DMS153 (cell line): ENCODE data around the gene PRICKLE3.
"Not testable (repeated sequence)": the region's sequence is repeated elsewhere in the genome, so short reads cannot be mapped to it uniquely, and the experiment has no call there.

ENCODE experiments used
- DNase-seq: peaks from one replicate; lab custom pipeline; 2025; lab: John Stamatoyannopoulos, UW

The PRICKLE3 gene

DNA sequence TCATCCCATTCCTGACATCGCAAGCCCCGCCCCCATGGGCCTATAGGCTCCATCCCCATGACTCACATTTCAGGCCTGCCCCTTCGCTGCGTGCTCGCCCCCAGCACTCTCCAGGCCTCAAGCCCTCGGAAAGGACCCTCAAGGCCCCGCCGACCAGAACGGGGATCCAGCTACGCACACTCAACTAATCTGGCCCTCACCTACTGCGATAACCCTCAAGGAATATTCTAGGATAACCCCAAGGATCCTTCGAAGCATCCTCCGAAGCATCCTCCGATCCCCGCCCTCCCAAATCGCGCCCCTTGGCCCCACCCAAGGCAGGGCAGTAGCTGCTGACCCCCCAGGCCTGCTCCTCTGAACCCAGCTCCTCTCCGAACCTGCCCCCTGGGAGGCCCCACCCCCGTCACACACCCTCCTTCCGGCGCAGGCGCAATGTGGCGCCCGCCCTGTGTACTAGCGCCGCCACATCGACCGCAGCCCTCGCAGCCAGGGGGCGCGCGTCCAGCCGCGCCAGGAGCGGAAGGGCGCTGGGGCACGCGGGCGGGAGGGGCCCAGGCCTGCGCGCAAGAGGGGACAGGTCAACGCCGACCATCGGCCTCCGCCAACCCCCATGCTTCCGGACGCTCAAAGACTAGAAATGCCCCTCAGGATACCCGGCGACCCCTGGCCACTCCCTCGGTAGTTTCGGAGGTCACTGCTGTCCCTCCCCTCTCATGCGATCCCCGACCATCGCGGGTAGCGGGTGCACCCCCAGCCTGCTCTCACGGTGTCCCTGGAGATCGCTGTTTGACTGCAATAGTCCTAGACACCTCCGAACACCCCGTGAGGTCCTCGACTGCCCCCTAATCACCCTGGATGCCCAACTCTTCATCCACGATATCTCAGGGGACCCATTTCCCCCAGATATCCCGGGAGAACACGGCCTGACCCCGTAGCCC, 30.0 kb downstream of the PRICKLE3 start:
- DNase-seq: peak; percentile 55

DNA sequence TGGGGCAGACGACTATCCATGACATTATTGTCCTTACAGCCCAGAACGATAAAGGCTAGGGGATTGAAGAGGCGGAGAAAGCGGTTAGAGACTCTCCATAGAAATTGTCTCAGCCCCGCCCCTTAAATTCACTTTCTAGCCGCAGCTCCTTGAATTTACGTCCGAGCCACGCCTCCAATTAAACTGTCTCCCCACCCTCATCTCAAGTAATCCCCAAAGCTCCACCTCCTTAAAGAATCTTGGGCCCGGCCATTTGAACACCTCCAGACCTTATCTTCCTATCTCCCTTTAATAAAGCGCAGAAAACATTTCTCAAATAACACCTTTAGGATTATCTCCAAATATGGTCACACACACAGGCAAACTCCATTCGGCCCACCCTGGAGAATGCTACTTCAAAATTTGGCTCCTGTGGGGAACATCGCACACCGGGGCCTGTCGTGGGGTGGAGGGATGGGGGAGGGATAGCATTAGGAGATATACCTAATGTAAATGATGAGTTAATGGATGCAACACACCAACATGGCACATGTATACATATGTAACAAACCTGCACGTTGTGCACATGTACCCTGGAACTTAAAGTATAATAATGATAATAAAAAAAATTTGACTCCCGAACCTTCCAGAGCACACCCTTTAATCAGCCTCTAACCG, 30.8 kb downstream of the PRICKLE3 start:
- no peak for DNase-seq

DNA sequence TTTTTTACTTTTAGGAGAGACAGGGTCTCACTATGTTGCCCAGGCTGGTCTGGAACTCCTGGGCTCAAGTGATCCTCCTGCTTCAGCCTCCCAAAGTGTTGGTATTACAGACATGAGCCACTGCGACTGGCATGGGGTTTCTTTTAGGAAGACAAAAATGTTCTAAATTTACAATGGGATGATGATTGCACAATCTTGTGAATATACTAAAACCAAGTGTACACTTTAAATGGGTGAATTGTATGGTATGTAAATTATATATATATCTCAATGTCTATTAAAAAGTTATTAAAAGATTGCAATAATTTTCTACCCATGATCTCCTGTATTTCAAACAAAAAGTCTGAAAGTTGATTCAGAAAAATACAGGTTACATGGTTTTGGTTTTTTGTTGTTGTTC, 32.7 kb downstream of the PRICKLE3 start:
- DNase-seq: no peak

GRCh38 chrX:49149291-49149690, 36.9 kb downstream of the PRICKLE3 start:
- DNase-seq: not testable (repeated sequence)

- not testable (repeated sequence) for DNase-seq
These were observed 37.6 kb downstream of the PRICKLE3 start for GRCh38 chrX:49148390-49149100.

GRCh38 chrX:49147936-49148335, 38.2 kb downstream of the PRICKLE3 start:
- DNase-seq: no peak

GRCh38 chrX:49147282-49147681, 38.9 kb downstream of the PRICKLE3 start:
- DNase-seq: no peak

- not testable (repeated sequence) for DNase-seq
These were observed 43.0 kb downstream of the PRICKLE3 start for GRCh38 chrX:49143154-49143553.

DNA sequence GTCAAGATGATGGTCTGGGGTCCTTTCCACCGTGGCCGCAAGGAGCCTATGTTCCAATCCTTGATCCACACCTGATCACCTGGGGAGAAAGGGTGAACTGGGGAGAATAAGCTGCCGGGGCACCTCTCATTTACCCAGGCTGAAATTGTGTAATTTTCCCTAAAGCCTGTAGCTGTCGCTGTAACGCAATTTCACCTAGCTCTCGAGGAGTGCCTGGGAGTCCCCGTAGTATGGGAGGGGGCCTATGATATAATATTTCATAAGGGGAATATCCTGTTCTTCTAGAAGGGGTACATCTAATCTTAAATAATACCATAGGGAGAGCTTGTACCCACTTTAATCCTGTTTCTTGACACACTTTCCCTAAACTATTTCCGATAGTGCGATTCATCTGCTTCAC, 43.9 kb downstream of the PRICKLE3 start:
- not testable (repeated sequence) for DNase-seq

DNA sequence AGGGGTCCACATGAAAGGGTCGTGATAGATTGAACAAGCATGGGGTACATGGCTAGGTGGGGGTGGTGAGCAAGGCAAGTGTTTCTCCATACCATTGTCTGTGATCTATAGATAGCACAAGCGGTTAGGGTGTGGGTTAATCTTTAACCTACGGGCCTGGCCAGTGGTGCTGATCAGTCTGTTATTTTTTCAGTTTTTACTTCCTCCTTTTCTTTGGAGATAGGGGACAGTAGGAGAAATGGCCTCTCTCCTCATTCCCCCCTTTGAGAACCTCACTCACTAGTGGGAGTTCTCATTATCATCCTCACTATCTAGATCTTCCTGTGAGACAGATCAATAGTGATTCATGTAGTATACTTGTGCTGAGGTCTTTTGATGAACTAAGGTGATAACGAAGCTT, 46.5 kb downstream of the PRICKLE3 start:
- DNase-seq: no peak

DNA sequence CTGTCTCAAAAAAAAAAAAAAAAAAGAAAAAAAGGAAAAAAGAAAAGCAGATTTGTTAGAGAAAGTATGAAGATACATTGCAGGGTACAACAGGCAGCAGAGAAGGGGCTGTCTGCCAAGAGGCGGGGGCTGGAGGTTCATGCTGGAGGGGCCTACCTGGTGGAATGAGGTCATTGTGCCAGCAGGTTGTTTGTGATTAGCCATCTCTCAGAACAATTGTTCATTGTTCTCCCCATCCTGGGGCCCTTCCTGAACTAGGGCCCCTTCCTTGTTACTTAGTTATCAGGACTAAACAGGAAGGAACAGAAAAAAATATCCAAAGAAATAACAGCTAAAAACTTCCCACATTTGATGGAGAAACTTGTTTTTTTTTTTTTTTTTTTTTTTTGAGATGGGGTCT, 48.7 kb downstream of the PRICKLE3 start:
- DNase-seq: no peak

GRCh38 chrX:49133759-49134158, 52.4 kb downstream of the PRICKLE3 start:
- DNase-seq: no peak

DNA sequence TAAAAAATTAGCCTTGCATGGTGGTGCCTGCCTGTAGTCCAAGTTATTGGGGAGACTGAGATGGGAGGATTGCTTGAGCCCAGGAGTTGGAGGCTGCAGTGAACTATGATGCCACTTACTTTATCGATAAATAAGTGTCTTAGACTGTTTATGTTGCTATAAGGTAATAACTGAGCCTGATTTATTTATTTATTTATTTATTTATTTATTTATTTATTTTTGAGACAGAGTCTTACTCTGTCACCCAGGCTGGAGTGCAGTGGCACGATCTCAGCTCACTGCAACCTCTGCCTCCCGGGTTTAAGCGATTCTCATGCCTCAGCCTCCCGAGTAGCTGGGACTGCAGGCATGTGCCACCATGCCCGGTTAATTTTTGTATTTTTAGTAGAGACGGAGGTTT, 53.9 kb downstream of the PRICKLE3 start:
- DNase-seq: not testable (repeated sequence)

DNA sequence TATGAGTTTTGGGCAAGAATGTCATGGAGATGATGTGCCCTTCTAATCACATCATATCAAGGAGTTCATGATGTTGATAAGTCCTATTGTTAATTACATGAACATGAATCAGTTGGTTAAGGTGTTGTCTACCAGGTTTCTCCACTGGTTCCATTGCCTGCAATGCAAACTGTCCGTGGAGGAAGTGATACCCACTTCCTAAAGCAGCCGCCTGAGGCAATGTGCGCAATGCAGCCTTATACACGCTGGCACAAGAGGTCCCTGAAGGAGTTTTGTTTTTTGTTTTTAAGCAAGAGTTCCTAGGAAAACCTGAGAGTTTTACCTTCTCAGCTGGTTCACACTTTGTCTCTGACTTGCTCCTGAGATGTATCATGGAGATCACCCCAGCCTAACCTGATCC, 56.7 kb downstream of the PRICKLE3 start:
- DNase-seq: no peak

GRCh38 chrX:49127742-49128258, 58.4 kb downstream of the PRICKLE3 start:
- DNase-seq: not testable (repeated sequence)
